Naive thymus-derived CD4-positive, alpha-beta T cell (primary cell): Measurements from ENCODE around the gene HEG1. TPM values are rescaled to one million over a fixed set of nuclear protein-coding genes. Genes with fewer than 3 reads are reported as not detected.

Experiments
- ATAC-seq: fragments of 150-1000 bp; cut with Tn5 transposase; 2 replicates; pipeline ENCODE4 v1.10.0; 2021; ENCODE audit warnings: mild to moderate bottlenecking, moderate library complexity
- CTCF ChIA-PET: fragments of 350-600 bp; sonication (Branson Sonifier 250); formaldehyde crosslinking; loops from one replicate; lab custom pipeline; 2021; ENCODE audit warnings: antibody characterized with exemption; lab: Charles Lee
- POLR2A ChIA-PET: fragments of 350-600 bp; sonication (Branson Sonifier 250); formaldehyde crosslinking; loops from one replicate; lab custom pipeline; 2021; ENCODE audit warnings: antibody characterized with exemption, inconsistent platforms; lab: Charles Lee
- DNase-seq, 9 donors: peaks; one replicate each; pipeline versions ENCODE4 v3.0.0 to v3.0.0-alpha.2; 2020 to 2022; ENCODE audit warnings: mixed read lengths in 1 of 9
- H3K27ac ChIP-seq: one replicate; pipeline ENCODE4 v1.7.0; 2013; ENCODE audit warnings: mild to moderate bottlenecking, low read depth, low read length, moderate library complexity
- H3K27me3 ChIP-seq, 2 donors: one replicate each; pipeline ENCODE4 v1.7.0; 2013; ENCODE audit warnings: low read length in 2 of 2, mild to moderate bottlenecking in 2 of 2, moderate library complexity in 2 of 2; ENCODE audit not compliant: control insufficient read depth in 2 of 2, insufficient read depth in 2 of 2
- H3K36me3 ChIP-seq, 3 experiments: 1 replicate in 2 of 3; 2 replicates in 1 of 3; pipeline ENCODE4 v1.7.0; 2013; ENCODE audit warnings: low read length in 3 of 3, mild to moderate bottlenecking in 3 of 3, moderate library complexity in 1 of 3; ENCODE audit not compliant: insufficient read depth in 3 of 3, control insufficient read depth in 2 of 3
- H3K4me1 ChIP-seq, 2 donors: one replicate each; pipeline ENCODE4 v1.7.0; 2013; ENCODE audit warnings: low read length in 2 of 2, mild to moderate bottlenecking in 2 of 2, moderate library complexity in 1 of 2; ENCODE audit not compliant: control insufficient read depth in 2 of 2, insufficient read depth in 2 of 2
- H3K4me3 ChIP-seq: 2 replicates; pipeline ENCODE4 v1.7.0; 2013; ENCODE audit warnings: mild to moderate bottlenecking, low read length
- H3K9me3 ChIP-seq, 3 experiments: 1 replicate in 2 of 3; 2 replicates in 1 of 3; pipeline ENCODE4 v1.7.0; 2013; ENCODE audit warnings: low read length in 3 of 3; ENCODE audit not compliant: control insufficient read depth in 2 of 3
- H3K27ac Mint-ChIP-seq, 9 donors: one replicate each; pipeline ENCODE4 v1.8.0; 2020 to 2022; ENCODE audit warnings: mixed read lengths in 9 of 9, mild to moderate bottlenecking in 8 of 9, moderate library complexity in 5 of 9, inconsistent platforms in 2 of 9
- H3K27me3 Mint-ChIP-seq, 5 donors: one replicate each; pipeline ENCODE4 v1.8.0; 2021 to 2022; ENCODE audit warnings: mixed read lengths in 5 of 5, mild to moderate bottlenecking in 1 of 5
- H3K36me3 Mint-ChIP-seq, 5 donors: one replicate each; pipeline ENCODE4 v1.8.0; 2020 to 2022; ENCODE audit warnings: mixed read lengths in 5 of 5, mild to moderate bottlenecking in 3 of 5, inconsistent platforms in 1 of 5
- H3K4me1 Mint-ChIP-seq, 7 donors: one replicate each; pipeline ENCODE4 v1.8.0; 2020 to 2022; ENCODE audit warnings: mixed read lengths in 7 of 7, mild to moderate bottlenecking in 3 of 7, inconsistent platforms in 1 of 7
- H3K4me3 Mint-ChIP-seq, 10 donors: one replicate each; pipeline ENCODE4 v1.8.0; 2020 to 2022; ENCODE audit warnings: mild to moderate bottlenecking in 10 of 10, mixed read lengths in 10 of 10, moderate library complexity in 6 of 10, inconsistent platforms in 2 of 10
- H3K9me3 Mint-ChIP-seq, 11 donors: one replicate each; pipeline ENCODE4 v1.8.0; 2020 to 2022; ENCODE audit warnings: mixed read lengths in 11 of 11, mild to moderate bottlenecking in 4 of 11, inconsistent platforms in 1 of 11, moderate library complexity in 1 of 11
- intact Hi-C, 2 donors: fragments of 100-400 bp; cut with micrococcal nuclease; formaldehyde crosslinking; loops; one replicate each; pipeline ENCODE4 v1.15.1; 2023
- polyA plus RNA-seq, 2 donors: library from polyadenylated mRNA; unstranded; fragments of 300-500 nt; fragmentation: Illumina TruSeq; gene quantifications; one replicate each; pipeline ENCODE4 v1.2.3, GENCODE V29; 2021
- total RNA-seq, 6 experiments: library from RNA in 5 of 6; stranded (reverse) in 5 of 6; gene quantifications; 1 replicate in 5 of 6; 2 replicates in 1 of 6; pipeline ENCODE4 v1.2.3 and lab custom pipeline; 2021 to 2026

Gene HEG1
- total and polyA plus RNA-seq, 7 experiments from 2014 or later = 2.1 to 45.4 (median 17.6) TPM

- Histone ChIP-seq H3K27me3 (no peaks in the 10 kb centered on the region), H3K36me3 (peaks cover 5 to 34% (median 16%) of the 10 kb centered on the region in 3 experiments), H3K4me1 (peaks cover 11 to 20% of the 10 kb centered on the region in 2 donors), H3K4me3 (no peak overlapping the region), H3K27ac (no peak overlapping the region), H3K9me3 (no peaks in the 10 kb centered on the region)
- CTCF ChIA-PET = no interaction called here
- Mint-ChIP-seq H3K36me3 (peaks cover 14 to 81% (median 41%) of the 10 kb centered on the region in 5 donors), H3K4me3 (peak overlapping the region in 2 of 10 donors; percentile 4 to 11), H3K4me1 (peaks cover 44 to 84% (median 52%) of the 10 kb centered on the region in 7 donors), H3K9me3 (no peaks in the 10 kb centered on the region), H3K27me3 (no peaks in the 10 kb centered on the region), H3K27ac (peak overlapping the region in 6 of 9 donors; percentile 2 to 75 (median 42))
- no peak for DNase-seq
- no peak for ATAC-seq
- POLR2A ChIA-PET = interaction anchor here (0.7 kb wide), 1 partner anchor 416 kb away, joined by 4 read pairs; no protein-coding TSS in a partner anchor
- intact Hi-C loops = no loop called here
Measured at GRCh38 chr3:125028657-125029056, 27.1 kb downstream of the HEG1 start.

- H3K4me3 Mint-ChIP-seq = peak overlapping the region in 1 of 10 donors; percentile 53
- CTCF ChIA-PET = no interaction called here
- peaks cover 54 to 90% (median 66%) of the 10 kb centered on the region in 7 donors for H3K4me1 Mint-ChIP-seq
- no peak overlapping the region for H3K27ac ChIP-seq
- H3K4me3 ChIP-seq = no peak overlapping the region
- H3K36me3 ChIP-seq = peaks cover 5 to 34% (median 16%) of the 10 kb centered on the region in 3 experiments
- POLR2A ChIA-PET = no interaction called here
- no peaks in the 10 kb centered on the region for H3K27me3 Mint-ChIP-seq
- DNase-seq (no peak), ATAC-seq (no peak)
- H3K27me3 ChIP-seq = no peaks in the 10 kb centered on the region
- H3K36me3 Mint-ChIP-seq = peaks cover 14 to 74% (median 49%) of the 10 kb centered on the region in 5 donors
- H3K27ac Mint-ChIP-seq = peak overlapping the region in 6 of 9 donors; percentile 1 to 83 (median 38)
- peaks cover 22 to 24% of the 10 kb centered on the region in 2 donors for H3K4me1 ChIP-seq
- no peaks in the 10 kb centered on the region for H3K9me3 ChIP-seq
- no peaks in the 10 kb centered on the region for H3K9me3 Mint-ChIP-seq
- intact Hi-C loops = loop anchor here (2.0 kb wide), 2 partner anchors 27 to 29 kb away; partner anchors contain the start of gene HEG1 (in 1 of the 2)
Measured at GRCh38 chr3:125025642-125026041, 30.2 kb downstream of the HEG1 start.

- no peak for ATAC-seq
- POLR2A ChIA-PET = interaction anchor here (1.9 kb wide), 1 partner anchor 13 kb away, joined by 5 read pairs; no protein-coding TSS in a partner anchor
Measured at GRCh38 chr3:125024817-125025216, 31.0 kb downstream of the HEG1 start.

GRCh38 chr3:125023833-125024555 lies 31.8 kb downstream of the HEG1 start:
- DNase-seq (no peak), ATAC-seq (no peak)
- Mint-ChIP-seq H3K36me3 (peaks cover 22 to 69% (median 53%) of the 10 kb centered on the region in 5 donors), H3K4me3 (peak overlapping the region in 9 of 10 donors; percentile 4 to 75 (median 45)), H3K9me3 (no peaks in the 10 kb centered on the region), H3K27ac (peak overlapping the region in 7 of 9 donors; percentile 30 to 92 (median 72)), H3K4me1 (peaks cover 48 to 89% (median 71%) of the 10 kb centered on the region in 7 donors), H3K27me3 (no peaks in the 10 kb centered on the region)
- intact Hi-C loops = loop anchor here (2.0 kb wide), 3 partner anchors 21 to 31 kb away; partner anchors contain the start of gene HEG1 (in 1 of the 2)
- ChIA-PET POLR2A (interaction anchor here (1.9 kb wide), 1 partner anchor 12 kb away, joined by 5 read pairs; no protein-coding TSS in a partner anchor), CTCF (interaction anchor here (0.7 kb wide), 2 partner anchors 126 to 909 kb away, joined by 3 read pairs; no protein-coding TSS in a partner anchor)
- no peak overlapping the region for H3K27ac ChIP-seq
- no peak overlapping the region for H3K4me3 ChIP-seq
- no peaks in the 10 kb centered on the region for H3K27me3 ChIP-seq
- peaks cover 22 to 26% of the 10 kb centered on the region in 2 donors for H3K4me1 ChIP-seq
- no peaks in the 10 kb centered on the region for H3K9me3 ChIP-seq
- peaks cover 4 to 35% (median 16%) of the 10 kb centered on the region in 3 experiments for H3K36me3 ChIP-seq

More at GRCh38 chr3:125024817-125025216, 31.0 kb downstream of the HEG1 start:
- CTCF ChIA-PET = no interaction called here
- H3K36me3 ChIP-seq = peaks cover 5 to 34% (median 16%) of the 10 kb centered on the region in 3 experiments
- Mint-ChIP-seq H3K27me3 (no peaks in the 10 kb centered on the region), H3K4me3 (peak overlapping the region in 8 of 10 donors; percentile 23 to 68 (median 42)), H3K4me1 (peaks cover 45 to 85% (median 68%) of the 10 kb centered on the region in 7 donors), H3K9me3 (no peaks in the 10 kb centered on the region), H3K27ac (peak overlapping the region; percentile 34 to 92 (median 65)), H3K36me3 (peaks cover 17 to 72% (median 47%) of the 10 kb centered on the region in 5 donors)
- peaks cover 22 to 24% of the 10 kb centered on the region in 2 donors for H3K4me1 ChIP-seq
- H3K4me3 ChIP-seq = no peak overlapping the region
- H3K27ac ChIP-seq = no peak overlapping the region
- no peaks in the 10 kb centered on the region for H3K9me3 ChIP-seq
- no peak for DNase-seq
- intact Hi-C loops = loop anchor here (2.0 kb wide), 2 partner anchors 28 to 30 kb away; partner anchors contain the start of gene HEG1 (in 1 of the 2)
- H3K27me3 ChIP-seq = no peaks in the 10 kb centered on the region

- DNase-seq = no peak
- H3K36me3 Mint-ChIP-seq = peaks cover 18 to 62% (median 47%) of the 10 kb centered on the region in 5 donors
- intact Hi-C loops = loop anchor here in 1 of 2 donors (2.0 kb wide), 1 partner anchor 19 kb away; no protein-coding TSS in a partner anchor
Measured at GRCh38 chr3:125022206-125022605, 33.6 kb downstream of the HEG1 start.

GRCh38 chr3:125019271-125019670 lies 36.5 kb downstream of the HEG1 start:
- no peaks in the 10 kb centered on the region for H3K27me3 ChIP-seq
- DNase-seq (no peak), ATAC-seq (peak; percentile 63)
- no peaks in the 10 kb centered on the region for H3K9me3 ChIP-seq
- ChIA-PET CTCF (no interaction called here), POLR2A (interaction anchor here (1.5 kb wide), 1 partner anchor 16 kb away, joined by 6 read pairs; no protein-coding TSS in a partner anchor)
- H3K27ac Mint-ChIP-seq = peak overlapping the region in 3 of 9 donors; percentile 32 to 47 (median 45)
- peaks cover under 1 to 39% (median 5%) of the 10 kb centered on the region in 3 experiments for H3K36me3 ChIP-seq
- H3K4me1 ChIP-seq = peaks cover 12 to 23% of the 10 kb centered on the region in 2 donors
- intact Hi-C loops = no loop called here
- no peak overlapping the region for H3K4me3 ChIP-seq
- peaks cover 29 to 55% (median 38%) of the 10 kb centered on the region in 7 donors for H3K4me1 Mint-ChIP-seq
- no peak overlapping the region for H3K27ac ChIP-seq
- H3K4me3 Mint-ChIP-seq = peak overlapping the region in 1 of 10 donors; percentile 50
- H3K36me3 Mint-ChIP-seq = peaks cover 24 to 59% (median 47%) of the 10 kb centered on the region in 5 donors
- H3K9me3 Mint-ChIP-seq = no peaks in the 10 kb centered on the region
- H3K27me3 Mint-ChIP-seq = no peaks in the 10 kb centered on the region

More at GRCh38 chr3:125022206-125022605, 33.6 kb downstream of the HEG1 start:
- peaks cover 46 to 82% (median 55%) of the 10 kb centered on the region in 7 donors for H3K4me1 Mint-ChIP-seq
- H3K4me1 ChIP-seq = peaks cover 22 to 28% of the 10 kb centered on the region in 2 donors
- no peak overlapping the region for H3K4me3 ChIP-seq
- H3K4me3 Mint-ChIP-seq = peak overlapping the region in 6 of 10 donors; percentile 2 to 45 (median 24)
- CTCF ChIA-PET = interaction anchor here (0.7 kb wide), 1 partner anchor 19 kb away, joined by 4 read pairs; no protein-coding TSS in a partner anchor
- no peak for ATAC-seq
- H3K9me3 ChIP-seq = no peaks in the 10 kb centered on the region
- H3K9me3 Mint-ChIP-seq = no peaks in the 10 kb centered on the region
- H3K36me3 ChIP-seq = peaks cover 0 to 35% (median 12%) of the 10 kb centered on the region in 3 experiments
- H3K27me3 Mint-ChIP-seq = no peaks in the 10 kb centered on the region
- H3K27ac Mint-ChIP-seq = peak overlapping the region in 6 of 9 donors; percentile 2 to 83 (median 38)
- POLR2A ChIA-PET = interaction anchor here (0.7 to 1.1 kb wide), 2 partner anchors 10 to 34 kb away, joined by 3 to 4 read pairs; no protein-coding TSS in a partner anchor
- no peak overlapping the region for H3K27ac ChIP-seq
- H3K27me3 ChIP-seq = no peaks in the 10 kb centered on the region
